Cardiac muscle cell (in vitro differentiated cells and primary cell): Measurements from ENCODE around the gene LOC101059915.
"Not testable (repeated sequence)": the region's sequence is repeated elsewhere in the genome, so short reads cannot be mapped to it uniquely, and the experiment has no call there.

Experiments used
- DNase-seq, 2 donors: peaks; one replicate each; pipeline versions ENCODE4 v3.0.0 to v3.0.0-alpha.2; 2010 to 2017; ENCODE audit warnings: low read depth in 1 of 2, low spot score in 1 of 2
- H3K27ac ChIP-seq: fragments of 200-600 bp; sonication (generic); 2 replicates; pipeline ENCODE4 v1.5.1; 2016
- H3K27me3 ChIP-seq: fragments of 200-600 bp; sonication (generic); 2 replicates; pipeline ENCODE4 v1.6.0; 2016; ENCODE audit warnings: control low read depth
- H3K36me3 ChIP-seq: fragments of 200-600 bp; sonication (generic); 2 replicates; pipeline ENCODE4 v1.5.1; 2016; ENCODE audit warnings: control low read depth
- H3K4me1 ChIP-seq: fragments of 200-600 bp; sonication (generic); 2 replicates; pipeline ENCODE4 v1.8.1; 2017; ENCODE audit warnings: low read depth, mild to moderate bottlenecking, mixed run types
- H3K4me3 ChIP-seq: fragments of 200-600 bp; sonication (generic); 2 replicates; pipeline ENCODE4 v1.5.1; 2016; ENCODE audit warnings: mild to moderate bottlenecking
- H3K9me3 ChIP-seq: fragments of 200-600 bp; sonication (generic); 2 replicates; pipeline ENCODE4 v1.5.1; 2017; ENCODE audit warnings: low read depth, mild to moderate bottlenecking, control low read depth
- TF ChIP-seq, protein P1 (sequence below): IDR thresholded peaks from 2 replicates; pipeline ENCODE4 v1.5.1; 2012; ENCODE audit warnings: low read depth, mild to moderate bottlenecking, low read length

The LOC101059915 gene

GRCh38 chrX:71669492-71669891 lies 2.1 kb downstream of the LOC101059915 start:
- Histone ChIP-seq H3K4me3 (no peak overlapping the region), H3K27ac (no peak overlapping the region), H3K27me3 (no peaks in the 10 kb centered on the region), H3K9me3 (no peaks in the 10 kb centered on the region), H3K4me1 (no peaks in the 10 kb centered on the region), H3K36me3 (no peaks in the 10 kb centered on the region)
- DNase-seq: no peak
- TF ChIP-seq, protein P1, sequence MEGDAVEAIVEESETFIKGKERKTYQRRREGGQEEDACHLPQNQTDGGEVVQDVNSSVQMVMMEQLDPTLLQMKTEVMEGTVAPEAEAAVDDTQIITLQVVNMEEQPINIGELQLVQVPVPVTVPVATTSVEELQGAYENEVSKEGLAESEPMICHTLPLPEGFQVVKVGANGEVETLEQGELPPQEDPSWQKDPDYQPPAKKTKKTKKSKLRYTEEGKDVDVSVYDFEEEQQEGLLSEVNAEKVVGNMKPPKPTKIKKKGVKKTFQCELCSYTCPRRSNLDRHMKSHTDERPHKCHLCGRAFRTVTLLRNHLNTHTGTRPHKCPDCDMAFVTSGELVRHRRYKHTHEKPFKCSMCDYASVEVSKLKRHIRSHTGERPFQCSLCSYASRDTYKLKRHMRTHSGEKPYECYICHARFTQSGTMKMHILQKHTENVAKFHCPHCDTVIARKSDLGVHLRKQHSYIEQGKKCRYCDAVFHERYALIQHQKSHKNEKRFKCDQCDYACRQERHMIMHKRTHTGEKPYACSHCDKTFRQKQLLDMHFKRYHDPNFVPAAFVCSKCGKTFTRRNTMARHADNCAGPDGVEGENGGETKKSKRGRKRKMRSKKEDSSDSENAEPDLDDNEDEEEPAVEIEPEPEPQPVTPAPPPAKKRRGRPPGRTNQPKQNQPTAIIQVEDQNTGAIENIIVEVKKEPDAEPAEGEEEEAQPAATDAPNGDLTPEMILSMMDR: no peak

GRCh38 chrX:71669947-71670346 lies 2.6 kb downstream of the LOC101059915 start:
- not testable (repeated sequence) for H3K27me3 ChIP-seq, H3K4me3 ChIP-seq, H3K9me3 ChIP-seq, H3K4me1 ChIP-seq, H3K36me3 ChIP-seq, H3K27ac ChIP-seq
- TF ChIP-seq, protein P1: peak; percentile 32
- DNase-seq: peak; percentile 10 to 28

DNA sequence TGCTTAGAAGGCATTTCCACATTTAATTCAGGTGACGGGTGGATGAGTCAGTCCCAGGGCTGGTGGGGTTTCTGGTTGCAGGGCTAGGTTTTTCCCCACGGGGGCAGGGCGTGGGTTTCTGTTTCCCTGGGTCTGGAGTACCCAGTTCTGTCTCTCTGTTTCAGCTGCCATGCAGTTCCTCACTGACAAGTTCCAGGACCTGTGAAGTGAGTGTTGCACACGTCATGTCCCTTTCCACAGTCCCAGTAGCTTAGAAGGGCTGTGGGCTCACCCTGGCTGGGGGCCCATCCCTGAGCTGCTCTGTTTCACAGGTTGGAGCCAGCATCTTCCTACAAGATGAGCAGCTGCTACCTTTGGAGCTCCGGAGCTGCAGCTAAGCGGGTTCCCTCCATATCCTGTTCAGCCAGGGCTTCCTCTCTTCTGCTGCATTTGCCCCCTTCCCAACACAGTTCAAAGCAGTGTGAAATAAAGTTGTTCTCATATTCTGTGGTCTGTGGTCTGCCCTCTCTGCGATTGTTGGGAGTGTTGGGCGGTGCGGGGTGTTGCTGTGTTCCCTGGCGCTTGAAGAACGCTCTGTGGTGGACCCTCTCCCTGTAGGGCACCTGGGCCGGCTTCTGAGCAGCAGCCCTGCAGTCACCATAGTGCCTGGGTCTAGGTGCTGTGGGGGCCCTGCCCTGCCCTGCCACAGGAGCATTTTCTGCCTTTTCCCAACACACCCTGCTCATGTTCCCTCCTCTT lies 3.9 kb downstream of the LOC101059915 start:
- Histone ChIP-seq H3K27me3 (no peaks in the 10 kb centered on the region), H3K4me1 (no peaks in the 10 kb centered on the region), H3K4me3 (no peak overlapping the region), H3K9me3 (no peaks in the 10 kb centered on the region), H3K36me3 (no peaks in the 10 kb centered on the region), H3K27ac (no peak overlapping the region)
- TF ChIP-seq, protein P1: no peak
- peak in 1 of 2 donors; percentile 52 for DNase-seq

GRCh38 chrX:71671938-71672337 lies 4.6 kb downstream of the LOC101059915 start:
- TF ChIP-seq, protein P1: no peak
- no peak for DNase-seq
- Histone ChIP-seq H3K4me1 (no peaks in the 10 kb centered on the region), H3K27me3 (no peaks in the 10 kb centered on the region), H3K4me3 (no peak overlapping the region), H3K27ac (no peak overlapping the region), H3K9me3 (no peaks in the 10 kb centered on the region), H3K36me3 (no peaks in the 10 kb centered on the region)

GRCh38 chrX:71675636-71676035 lies 8.3 kb downstream of the LOC101059915 start:
- H3K27ac ChIP-seq, H3K36me3 ChIP-seq, H3K27me3 ChIP-seq, H3K9me3 ChIP-seq, DNase-seq, H3K4me3 ChIP-seq, H3K4me1 ChIP-seq: not testable (repeated sequence)

GRCh38 chrX:71676068-71676795 lies 8.9 kb downstream of the LOC101059915 start:
- H3K27me3 ChIP-seq, H3K27ac ChIP-seq, H3K9me3 ChIP-seq, H3K4me1 ChIP-seq, H3K4me3 ChIP-seq, DNase-seq, H3K36me3 ChIP-seq: not testable (repeated sequence)

- H3K4me3 ChIP-seq, H3K36me3 ChIP-seq, H3K27ac ChIP-seq, H3K27me3 ChIP-seq, DNase-seq, H3K9me3 ChIP-seq, H3K4me1 ChIP-seq: not testable (repeated sequence)
These were observed 9.8 kb downstream of the LOC101059915 start for GRCh38 chrX:71677195-71677594.
